ENCODE measurements around the gene PDS5B. TPM values are rescaled to one million over a fixed set of nuclear protein-coding genes. Genes with fewer than 3 reads are reported as not detected.

Gene PDS5B
- total and polyA plus RNA-seq, 2 experiments from 2014 or later = 43.9 to 46.5 TPM

GRCh38 chr13:32811297-32811800, 225.1 kb downstream of the PDS5B start:
- H3K4me2 ChIP-seq = no peak overlapping the region
- no peaks in the 10 kb centered on the region for H3K36me3 ChIP-seq (ENCODE audit: insufficient read depth)
- Mint-ChIP-seq H3K9me3 (peaks cover 8% of the 10 kb centered on the region; the same call in 2 of the 3 replicates), H3K36me3 (ENCODE audit: low read depth) (no peaks in the 10 kb centered on the region), H3K27ac (no peak overlapping the region), H3K4me1 (no peaks in the 10 kb centered on the region), H3K4me3 (no peak overlapping the region), H3K27me3 (ENCODE audit: insufficient read depth, low read depth, poor library complexity) (peaks cover 3% of the 10 kb centered on the region)
- no peak overlapping the region for H3K27ac ChIP-seq (ENCODE audit: low read depth)
- H3F3A ChIP-seq (replicated peaks; ENCODE audit: low read depth) = no peaks in the 10 kb centered on the region
- 0 out of 2 replicates have a peak overlapping the region, but pooled peaks have one; percentile 38 for H2AFZ ChIP-seq
- DNase-seq (ENCODE audit: low spot score) (no peak), ATAC-seq (peak; percentile 43)
- no peaks in the 10 kb centered on the region for H3K27me3 ChIP-seq (ENCODE audit: insufficient read depth)
- H3K4me1 ChIP-seq (ENCODE audit: insufficient read depth) = no peaks in the 10 kb centered on the region
- H3K79me2 ChIP-seq (replicated peaks; ENCODE audit: insufficient read depth) = no peaks in the 10 kb centered on the region
- H4K20me1 ChIP-seq (replicated peaks; ENCODE audit: insufficient read depth) = no peaks in the 10 kb centered on the region
- no peak overlapping the region for H3K4me3 ChIP-seq
- peaks cover 3% of the 10 kb centered on the region; the same call in 1 of the 2 replicates for H3K9me2 ChIP-seq (ENCODE audit: insufficient read depth)
- TF ChIP-seq, protein P1, sequence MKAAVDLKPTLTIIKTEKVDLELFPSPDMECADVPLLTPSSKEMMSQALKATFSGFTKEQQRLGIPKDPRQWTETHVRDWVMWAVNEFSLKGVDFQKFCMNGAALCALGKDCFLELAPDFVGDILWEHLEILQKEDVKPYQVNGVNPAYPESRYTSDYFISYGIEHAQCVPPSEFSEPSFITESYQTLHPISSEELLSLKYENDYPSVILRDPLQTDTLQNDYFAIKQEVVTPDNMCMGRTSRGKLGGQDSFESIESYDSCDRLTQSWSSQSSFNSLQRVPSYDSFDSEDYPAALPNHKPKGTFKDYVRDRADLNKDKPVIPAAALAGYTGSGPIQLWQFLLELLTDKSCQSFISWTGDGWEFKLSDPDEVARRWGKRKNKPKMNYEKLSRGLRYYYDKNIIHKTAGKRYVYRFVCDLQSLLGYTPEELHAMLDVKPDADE (IDR thresholded peaks at IDR 0.05) = no peak
- TF ChIP-seq STAT1 (IDR thresholded peaks at IDR 0.05; ENCODE audit: unreplicated experiment) (no peak), JUNB (IDR thresholded peaks at IDR 0.05; ENCODE audit: unreplicated experiment) (no peak), ZNF462 (CRISPR knock-in tag; IDR thresholded peaks at IDR 0.05) (no peak), EZH2phosphoT487 (IDR thresholded peaks at IDR 0.05; ENCODE audit: unreplicated experiment) (no peak), REST (IDR thresholded peaks at IDR 0.05; ENCODE audit: unreplicated experiment) (no peak), NANOG (IDR thresholded peaks at IDR 0.05; ENCODE audit: borderline replicate concordance) (no peak), ZNF331 (CRISPR knock-in tag; IDR thresholded peaks at IDR 0.05; ENCODE audit: low read depth) (no peak), CREB1 (CRISPR knock-in tag; IDR thresholded peaks at IDR 0.05; ENCODE audit: low read depth) (no peak), EZH2 (IDR thresholded peaks at IDR 0.05; ENCODE audit: low read depth, unreplicated experiment) (no peak)

All from GM23338 (cell line).